IMR-90 (cell line): Measurements from ENCODE around the gene CTNNBIP1. TPM values are rescaled to one million over a fixed set of nuclear protein-coding genes. Genes with fewer than 3 reads are reported as not detected.

ENCODE experiments used
- polyA plus RNA-seq, 3 experiments: library from polyadenylated mRNA; depleted of rRNA; stranded (reverse); fragments of >200 nt; gene quantifications; 2 replicates each; pipeline ENCODE4 v1.2.3, GENCODE V29; 2012; ENCODE audit warnings: low replicate concordance in 1 of 3
- total RNA-seq: library from RNA; depleted of rRNA; stranded (reverse); fragments of >200 nt; gene quantifications from 2 replicates; pipeline ENCODE4 v1.2.3, GENCODE V29; 2012; rRNA removed

CTNNBIP1 gene
- total and polyA plus RNA-seq, 2 of the 4 experiments (the other 2 are of a cell fraction) = 24.7 to 28.5 TPM

Other genes with a start within 250 kb of the CTNNBIP1 start
- 30.1 and 31.9 TPM in 2 replicates for gene CLSTN1, start 86.3 kb downstream of the CTNNBIP1 start, total RNA-seq
- gene CLSTN1, start 86.3 kb downstream of the CTNNBIP1 start, polyA plus RNA-seq (2012; rRNA removed) = 55.0 and 72.2 TPM in 2 replicates
- gene LZIC, start 33.1 kb upstream of the CTNNBIP1 start, total RNA-seq = 19.0 and 37.2 TPM in 2 replicates
- 8.7 and 11.6 TPM in 2 replicates for gene LZIC, start 33.1 kb upstream of the CTNNBIP1 start, polyA plus RNA-seq (2012; rRNA removed)
- gene NMNAT1, start 33.2 kb upstream of the CTNNBIP1 start, total RNA-seq = 11.7 and 11.9 TPM in 2 replicates
- 7.8 and 9.1 TPM in 2 replicates for gene NMNAT1, start 33.2 kb upstream of the CTNNBIP1 start, polyA plus RNA-seq (2012; rRNA removed)
- gene RBP7, start 87.0 kb upstream of the CTNNBIP1 start, total RNA-seq = not detected in 2 replicates
- gene RBP7, start 87.0 kb upstream of the CTNNBIP1 start, polyA plus RNA-seq (2012; rRNA removed) = 0.17 and 0.29 TPM in 2 replicates
- gene UBE4B, start 122.7 kb upstream of the CTNNBIP1 start, total RNA-seq = 39.3 and 41.9 TPM in 2 replicates
- 24.6 and 26.5 TPM in 2 replicates for gene UBE4B, start 122.7 kb upstream of the CTNNBIP1 start, polyA plus RNA-seq (2012; rRNA removed)